GM10266 (cell line): ENCODE results near the gene NPC1L1.

Experiments
- DNase-seq: peaks from one replicate; pipeline ENCODE4 v3.0.0; 2012; ENCODE audit errors: extremely low spot score
- CTCF ChIP-seq: IDR thresholded peaks from 2 replicates; pipeline ENCODE4 v1.5.1; 2012; ENCODE audit warnings: mild to moderate bottlenecking, low read depth; ENCODE audit not compliant: control insufficient read depth, insufficient read depth; ENCODE audit errors: missing control alignments

Gene NPC1L1

GRCh38 chr7:44520574-44520973 is 20.6 kb downstream of the NPC1L1 start:
- no peak for TF ChIP-seq CTCF
- no peak for DNase-seq

GRCh38 chr7:44519546-44519945 is 21.6 kb downstream of the NPC1L1 start:
- no peak for TF ChIP-seq CTCF
- DNase-seq = no peak

- DNase-seq = no peak
- TF ChIP-seq CTCF = no peak
Observed at GRCh38 chr7:44518761-44519160, 22.4 kb downstream of the NPC1L1 start.

GRCh38 chr7:44517175-44517574 is 24.0 kb downstream of the NPC1L1 start:
- no peak for DNase-seq
- TF ChIP-seq CTCF = no peak

GRCh38 chr7:44515590-44516268 is 25.4 kb downstream of the NPC1L1 start:
- no peak for TF ChIP-seq CTCF
- no peak for DNase-seq

GRCh38 chr7:44512736-44513135 is 28.4 kb downstream of the NPC1L1 start:
- no peak for TF ChIP-seq CTCF
- no peak for DNase-seq

- TF ChIP-seq CTCF = no peak
- DNase-seq = no peak
Observed at GRCh38 chr7:44511863-44512468, 29.2 kb downstream of the NPC1L1 start.
